ENCODE data around the gene UBE3D. TPM values are rescaled to one million over a fixed set of nuclear protein-coding genes. Genes with fewer than 3 reads are reported as not detected.
A peak's percentile ranks its signal among the peaks of the same experiment; 100 is the strongest.

The UBE3D gene
- total RNA-seq, 4 donors from 2014 or later: 0.82 to 4.6 (median 3.2) TPM

GRCh38 chr6:83092756-83093399 lies 27.2 kb upstream of the UBE3D start:
- in situ Hi-C loops (cut with MboI; ENCODE audit: low sequenced_read_pairs in 4 of 4) (no loop called here), intact Hi-C loops (cut with DNase I; ENCODE audit: low total_unique reads) (no loop called here)
- peaks cover 13 to 16% of the 10 kb centered on the region in 2 donors for H3K4me1 ChIP-seq
- ATAC-seq (peak; percentile 78 to 86), DNase-seq (no peak)
- peak overlapping the region; percentile 10 to 60 (median 42) for H3K27ac ChIP-seq
- no peak overlapping the region for H3K4me3 ChIP-seq
- no peaks in the 10 kb centered on the region for H3K27me3 ChIP-seq
- TF ChIP-seq POLR2A (IDR thresholded peaks at IDR 0.05) (no peak), CTCF (IDR thresholded peaks at IDR 0.05 in 4 of 5, conservative IDR thresholded peaks at IDR 0.05 in 1 of 5) (no peak)
- H3K9me3 ChIP-seq: no peaks in the 10 kb centered on the region
- H3K36me3 ChIP-seq: no peaks in the 10 kb centered on the region

- Histone ChIP-seq H3K36me3 (no peaks in the 10 kb centered on the region), H3K9me3 (no peaks in the 10 kb centered on the region), H3K27me3 (no peaks in the 10 kb centered on the region), H3K4me1 (peaks cover 6 to 8% of the 10 kb centered on the region in 2 donors), H3K4me3 (no peak overlapping the region), H3K27ac (no peak overlapping the region)
- in situ Hi-C loops (cut with MboI; ENCODE audit: low sequenced_read_pairs in 4 of 4): no loop called here
- ATAC-seq (no peak), DNase-seq (no peak)
- intact Hi-C loops (cut with DNase I; ENCODE audit: low total_unique reads): no loop called here
- TF ChIP-seq CTCF (IDR thresholded peaks at IDR 0.05 in 4 of 5, conservative IDR thresholded peaks at IDR 0.05 in 1 of 5) (no peak), POLR2A (IDR thresholded peaks at IDR 0.05) (no peak)
Observed at GRCh38 chr6:83086751-83087150, 21.1 kb upstream of the UBE3D start.

GRCh38 chr6:83083476-83083875 lies 17.8 kb upstream of the UBE3D start:
- Histone ChIP-seq H3K4me1 (peaks cover 15 to 20% of the 10 kb centered on the region in 2 donors), H3K4me3 (no peak overlapping the region), H3K36me3 (no peaks in the 10 kb centered on the region), H3K27me3 (no peaks in the 10 kb centered on the region), H3K9me3 (no peaks in the 10 kb centered on the region), H3K27ac (no peak overlapping the region)
- in situ Hi-C loops (cut with MboI; ENCODE audit: low sequenced_read_pairs in 4 of 4): no loop called here
- no peak for TF ChIP-seq CTCF (IDR thresholded peaks at IDR 0.05 in 4 of 5, conservative IDR thresholded peaks at IDR 0.05 in 1 of 5)
- no peak for TF ChIP-seq POLR2A (IDR thresholded peaks at IDR 0.05)
- DNase-seq (no peak), ATAC-seq (no peak)
- intact Hi-C loops (cut with DNase I; ENCODE audit: low total_unique reads): no loop called here

GRCh38 chr6:83073615-83074014 lies 8.0 kb upstream of the UBE3D start:
- in situ Hi-C loops (cut with MboI; ENCODE audit: low sequenced_read_pairs in 4 of 4): loop anchor here in 2 of 4 donors (10.0 to 25.0 kb wide), 2 partner anchors 111 to 439 kb away; partner anchors contain the start of gene PRSS35 (in 1 of the 2)
- intact Hi-C loops (cut with DNase I; ENCODE audit: low total_unique reads): no loop called here

More at GRCh38 chr6:83073615-83074014, 8.0 kb upstream of the UBE3D start:
- Histone ChIP-seq H3K27ac (no peak overlapping the region), H3K4me1 (peaks cover 24 to 37% of the 10 kb centered on the region in 2 donors), H3K36me3 (no peaks in the 10 kb centered on the region), H3K4me3 (no peak overlapping the region), H3K9me3 (no peaks in the 10 kb centered on the region), H3K27me3 (no peaks in the 10 kb centered on the region)
- DNase-seq (no peak), ATAC-seq (no peak)
- TF ChIP-seq POLR2A (IDR thresholded peaks at IDR 0.05): no peak
- no peak for TF ChIP-seq CTCF (IDR thresholded peaks at IDR 0.05 in 4 of 5, conservative IDR thresholded peaks at IDR 0.05 in 1 of 5)
